ENCODE data around the gene PTPRF.

Gene PTPRF

DNA sequence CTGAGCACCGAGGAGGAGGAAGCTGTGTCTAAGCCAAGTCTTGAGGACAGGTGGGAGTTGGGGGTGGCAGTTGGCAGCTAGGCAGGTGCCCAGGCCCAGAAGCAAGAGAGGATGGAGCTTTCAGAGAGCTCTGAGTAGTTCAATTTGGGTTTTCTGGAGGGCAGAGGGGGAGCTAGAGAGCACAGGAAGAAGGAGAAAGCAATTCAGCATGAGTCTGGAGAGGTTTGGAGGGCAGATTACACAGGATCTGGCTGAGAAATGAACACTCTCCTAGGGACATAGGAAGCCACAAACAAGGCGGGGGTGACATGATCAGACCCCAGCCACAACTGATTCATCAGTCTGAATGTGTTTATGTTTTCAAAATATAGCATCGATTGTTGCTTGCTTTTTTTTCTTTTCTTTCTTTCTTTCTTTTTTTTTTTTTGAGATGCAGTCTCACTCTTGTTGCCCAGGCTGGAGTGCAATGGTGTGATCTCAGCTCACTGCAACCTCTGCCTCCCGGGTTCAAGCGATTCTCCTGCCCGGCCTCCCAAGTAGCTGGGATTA is 23.8 kb downstream of the PTPRF start:
- FAIRE-seq = no peak

DNA sequence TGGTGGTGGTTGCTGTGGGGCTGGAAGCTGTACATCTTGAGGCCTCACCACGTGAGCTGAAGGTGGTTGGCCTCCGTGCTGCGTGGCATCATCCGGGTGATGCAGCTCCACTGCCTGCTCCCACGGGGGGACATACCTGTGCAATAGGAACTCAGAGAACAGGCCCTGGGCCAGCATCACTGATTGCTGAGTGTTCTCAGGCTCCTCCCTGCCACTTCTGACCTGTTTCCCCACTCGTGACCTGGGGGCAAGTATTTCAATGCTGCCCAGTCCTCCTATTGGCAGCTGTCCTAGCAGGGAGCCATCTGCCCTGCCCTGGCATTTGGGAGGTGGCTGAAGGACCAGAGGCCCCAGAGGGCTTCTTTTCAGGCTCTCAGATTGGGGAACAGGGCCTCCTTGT is 26.1 kb downstream of the PTPRF start:
- FAIRE-seq = no peak

DNA sequence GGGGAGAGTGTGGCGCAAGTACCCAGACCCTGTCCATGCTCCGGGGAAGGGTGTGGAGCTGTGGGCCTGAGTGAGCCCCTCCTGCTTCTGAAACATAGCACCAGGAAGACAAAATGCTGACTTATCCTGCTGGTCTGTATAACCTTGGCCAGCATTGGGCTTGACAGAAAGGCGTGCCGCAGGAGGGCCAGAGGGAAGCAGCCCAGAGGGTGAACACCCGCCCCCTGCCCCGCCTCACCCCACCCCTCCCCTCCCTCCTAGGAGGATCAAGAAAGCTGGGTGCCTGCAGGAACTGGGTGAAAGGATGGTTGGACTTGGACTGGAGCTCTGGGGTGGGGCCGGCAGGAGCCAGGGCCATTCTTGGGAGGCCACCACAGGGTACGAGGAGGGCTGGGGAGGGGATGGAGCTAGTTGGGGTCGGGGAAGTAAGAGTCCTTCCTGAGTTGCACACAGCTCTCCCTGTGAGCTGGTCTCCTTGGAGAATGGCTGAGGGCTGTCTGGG is 27.1 kb downstream of the PTPRF start:
- FAIRE-seq = no peak

DNA sequence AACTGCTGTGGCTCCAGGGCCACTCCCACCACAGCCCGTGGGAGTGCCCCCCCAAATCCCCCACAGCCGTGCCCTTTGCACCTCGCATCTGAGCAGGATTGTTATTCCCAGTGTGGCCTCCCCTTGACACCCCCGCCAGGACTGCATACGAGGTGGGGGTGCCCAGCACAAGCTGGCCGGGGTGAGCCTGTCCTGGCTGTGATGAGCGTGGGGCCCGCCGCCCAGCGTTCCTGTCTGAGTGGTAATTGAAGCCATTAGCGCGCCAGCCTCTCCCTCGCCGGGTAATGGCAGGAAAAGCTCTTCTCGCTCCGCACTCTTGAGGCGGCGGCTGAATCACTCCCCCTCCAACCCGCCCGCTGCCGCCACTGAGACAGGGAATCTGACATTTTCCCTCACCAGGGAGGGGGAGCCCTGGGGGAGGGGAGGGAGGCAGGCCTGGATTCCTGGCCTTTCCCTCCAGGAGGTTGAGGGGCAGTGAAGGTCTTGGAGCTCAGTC is 27.7 kb downstream of the PTPRF start:
- FAIRE-seq = no peak

DNA sequence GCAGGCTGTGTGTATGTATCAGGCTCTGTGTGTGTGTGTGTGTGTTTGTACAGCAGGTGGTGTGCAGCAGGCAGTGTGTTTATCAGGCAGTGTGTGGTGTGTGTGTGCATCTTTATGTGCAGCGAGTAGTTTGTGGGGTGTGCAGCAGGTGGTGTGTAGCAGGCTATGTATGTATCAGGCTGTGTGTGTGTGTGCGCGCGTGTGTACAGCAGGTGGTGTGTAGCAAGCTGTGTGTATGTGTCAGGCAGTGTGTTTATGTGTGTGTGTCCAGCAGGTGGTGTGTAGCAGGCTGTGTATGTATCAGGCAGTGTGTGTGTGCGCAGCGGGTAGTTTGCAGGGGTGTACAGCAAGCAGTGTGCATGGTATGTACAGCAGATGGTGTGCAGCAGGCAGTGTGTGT is 29.0 kb downstream of the PTPRF start:
- no peak for FAIRE-seq

DNA sequence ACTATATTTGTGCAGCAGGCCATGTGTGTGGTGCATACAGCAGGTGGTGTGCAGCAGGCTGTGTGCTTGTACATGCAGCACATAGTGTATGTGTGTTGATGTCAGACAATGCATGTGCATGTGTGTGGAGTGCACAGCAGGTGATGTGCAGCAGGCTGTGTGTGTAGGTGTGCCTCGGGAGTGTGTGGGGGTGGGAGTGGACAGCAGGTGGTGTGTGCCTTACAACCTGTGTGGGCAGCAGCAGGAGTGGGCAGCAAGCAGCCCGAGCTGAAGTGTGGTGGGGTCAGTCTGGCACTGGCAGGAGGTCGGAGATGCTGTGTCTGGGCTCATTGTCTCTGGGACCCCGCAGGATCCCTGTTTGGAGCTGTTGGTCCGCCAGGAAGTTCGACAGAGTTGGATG is 29.6 kb downstream of the PTPRF start:
- no peak for FAIRE-seq

DNA sequence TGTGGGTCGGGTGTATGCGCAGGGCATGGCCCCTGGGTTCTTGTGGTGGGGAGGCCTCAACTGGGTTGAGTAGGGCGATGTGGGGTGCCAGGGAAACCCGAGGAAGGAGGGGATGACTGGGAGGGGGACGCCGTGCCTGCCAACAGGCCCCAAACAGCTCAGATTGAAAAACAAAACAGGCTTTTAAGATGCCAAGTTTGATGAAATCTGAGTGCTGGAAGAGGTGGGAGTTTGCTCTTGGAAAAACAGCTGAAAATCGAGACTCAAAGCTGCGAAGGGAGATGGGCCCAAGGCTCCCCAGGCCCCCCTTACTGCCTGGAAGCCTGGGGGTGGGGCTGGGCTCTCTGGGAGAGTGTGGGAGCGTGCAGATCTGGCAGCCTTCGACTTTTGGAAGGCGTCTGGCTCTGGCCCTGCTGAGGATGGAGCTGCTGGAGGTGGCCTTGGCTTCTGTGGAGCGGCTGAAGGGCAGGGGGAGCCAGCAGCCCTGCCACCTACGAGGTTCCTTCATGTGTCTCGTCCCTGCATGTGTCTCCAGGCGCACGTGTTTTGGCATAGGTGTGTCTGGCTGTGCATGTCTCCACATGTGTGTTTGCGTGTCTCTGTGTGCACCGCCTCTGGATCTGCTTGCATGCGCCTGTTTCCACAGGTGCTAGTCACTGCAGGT is 33.3 kb downstream of the PTPRF start:
- FAIRE-seq = no peak

DNA sequence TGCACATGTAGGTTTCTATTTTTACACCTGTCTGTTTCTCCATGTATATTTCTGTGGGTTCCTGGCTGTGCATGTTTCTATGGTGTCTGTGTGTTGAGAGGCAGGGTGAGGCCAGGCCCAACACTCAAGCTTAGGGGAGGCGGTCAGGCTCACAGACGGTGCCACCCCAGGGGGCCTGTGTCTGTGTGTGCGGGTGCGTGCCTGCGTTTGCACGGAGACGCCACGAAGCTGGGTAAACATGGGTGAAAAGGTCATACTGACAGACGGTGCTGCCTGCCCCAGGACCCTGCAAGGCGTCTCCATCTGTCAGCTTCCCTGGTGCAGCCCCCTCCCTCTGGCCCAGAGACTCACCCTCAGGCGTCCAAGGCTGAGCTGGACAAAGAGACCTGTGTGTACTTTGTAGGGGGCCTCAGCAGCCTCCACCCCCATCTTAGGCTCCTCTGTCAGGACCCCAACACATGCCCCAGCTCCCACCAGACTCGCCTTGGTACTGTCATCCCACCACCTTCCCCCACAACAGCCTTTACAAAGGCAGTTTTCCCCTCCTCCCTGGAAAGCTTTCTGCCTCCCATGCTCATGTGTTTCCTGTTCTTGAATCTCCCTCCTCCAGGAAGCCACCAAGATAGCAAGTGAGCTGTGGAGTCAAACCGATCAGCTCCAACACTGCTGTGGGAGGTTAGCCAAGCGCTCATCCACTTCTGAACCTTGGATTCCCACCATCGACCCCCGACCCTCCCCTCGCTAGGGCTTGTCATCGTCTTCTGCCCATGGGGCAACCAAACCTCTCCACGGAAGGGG is 34.1 kb downstream of the PTPRF start:
- no peak for FAIRE-seq

DNA sequence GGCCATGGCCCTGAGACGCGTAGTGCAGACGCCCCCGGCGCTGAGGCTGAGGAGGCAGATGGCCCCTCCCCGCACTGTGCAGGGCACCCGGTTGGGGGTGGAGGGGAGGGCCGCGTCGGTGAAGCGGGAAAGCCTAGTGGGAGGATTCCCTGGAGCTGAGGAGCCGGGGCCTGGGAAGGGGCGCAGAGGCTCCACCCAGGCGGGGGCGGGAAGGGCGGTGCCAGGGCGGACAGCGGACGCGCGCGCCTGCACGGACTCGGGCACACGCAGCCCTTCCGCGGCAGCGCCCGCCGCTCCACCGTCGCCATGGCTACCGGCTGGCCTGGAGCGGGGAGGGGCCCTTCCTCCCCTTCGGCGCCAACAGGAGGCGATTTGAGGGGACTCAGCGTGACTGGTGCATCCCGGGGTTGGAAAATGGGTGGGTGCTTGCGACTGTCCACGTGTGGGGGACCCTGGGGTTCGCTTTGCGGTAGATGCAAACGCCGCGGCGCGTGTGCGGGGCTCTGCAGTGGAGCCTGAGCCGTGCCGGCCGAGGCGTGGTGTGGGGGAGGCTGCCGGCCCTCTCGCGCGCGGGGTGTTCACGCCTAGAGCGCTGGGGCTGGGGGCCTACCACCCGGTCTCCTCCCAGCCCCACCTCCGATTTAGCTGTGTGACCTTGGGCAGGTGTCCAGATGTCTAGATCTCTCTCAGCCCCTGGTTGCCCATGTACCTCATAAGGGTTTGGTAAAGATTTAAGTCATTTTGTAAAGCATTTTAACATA is 35.1 kb downstream of the PTPRF start:
- FAIRE-seq = no peak

DNA sequence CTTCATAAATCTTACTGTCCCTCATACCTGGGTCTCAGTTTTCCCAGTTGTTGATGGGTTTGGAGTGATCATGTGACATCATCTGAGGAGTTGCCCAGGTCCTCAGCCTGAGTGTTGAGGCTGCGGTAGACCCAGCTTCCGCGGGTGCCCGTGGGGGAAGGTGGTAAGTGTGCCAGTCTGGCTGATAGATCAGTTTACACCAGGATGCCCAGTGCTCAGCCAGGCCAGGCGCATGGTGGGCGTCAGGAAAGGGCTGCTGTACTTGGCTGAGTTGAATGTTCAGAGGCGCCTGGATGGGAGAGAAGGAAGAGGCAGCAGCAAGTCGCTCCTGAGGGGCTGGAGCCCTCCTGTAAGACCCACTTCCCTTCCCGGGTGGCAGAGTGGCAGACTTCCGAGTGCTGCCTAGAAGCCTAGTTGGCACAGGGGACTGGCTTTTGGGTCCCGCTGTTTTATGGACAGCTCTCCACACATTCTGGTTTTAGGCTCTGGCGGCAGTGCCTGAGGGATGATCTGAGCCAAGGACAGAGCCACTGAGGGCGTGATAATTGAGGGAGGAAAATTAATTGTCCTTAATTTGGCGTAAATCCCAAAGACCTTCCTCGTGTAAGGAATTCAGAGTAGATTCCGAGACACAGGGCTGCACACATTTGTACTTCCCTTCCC is 35.8 kb downstream of the PTPRF start:
- no peak for FAIRE-seq

DNA sequence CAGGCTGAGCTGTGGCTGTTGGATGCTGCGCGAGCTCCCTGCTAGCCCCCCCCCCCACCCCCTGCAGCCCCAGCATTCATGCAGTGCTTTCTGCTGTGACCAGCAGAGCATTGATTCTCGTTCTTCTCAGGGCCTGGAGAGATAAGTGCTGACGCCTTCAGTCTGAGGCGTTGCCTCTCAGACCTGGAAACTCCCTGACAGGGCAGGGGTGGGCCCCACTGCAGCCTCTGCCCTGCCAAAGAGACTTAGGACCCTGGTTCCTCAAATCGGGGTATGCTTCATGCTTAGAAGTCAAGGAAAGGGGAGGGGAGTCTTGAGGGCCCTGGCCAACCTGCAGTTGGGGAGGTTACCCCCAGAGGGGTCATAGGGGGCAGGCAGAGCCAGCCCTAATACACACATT is 38.5 kb downstream of the PTPRF start:
- no peak for FAIRE-seq

DNA sequence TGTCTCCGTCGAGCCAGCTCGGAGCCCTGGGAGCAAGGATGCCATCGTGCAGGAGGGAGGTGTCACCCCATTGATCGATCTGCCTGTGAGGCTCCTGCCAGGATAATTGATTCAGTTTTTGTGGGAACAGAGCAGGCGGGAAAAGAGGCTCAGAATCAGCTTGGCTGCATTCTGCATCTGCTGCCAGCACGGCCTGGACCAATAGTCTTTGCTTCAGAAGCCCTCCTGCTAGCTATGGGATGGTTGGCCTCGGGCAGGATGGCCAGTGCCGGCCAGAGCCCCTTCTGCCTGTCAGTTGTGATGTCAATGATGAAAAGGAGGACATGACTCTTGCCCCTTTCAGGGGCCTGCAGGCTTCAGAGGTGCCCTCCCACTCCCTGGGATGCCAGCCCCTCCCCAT is 39.6 kb downstream of the PTPRF start:
- FAIRE-seq = no peak

DNA sequence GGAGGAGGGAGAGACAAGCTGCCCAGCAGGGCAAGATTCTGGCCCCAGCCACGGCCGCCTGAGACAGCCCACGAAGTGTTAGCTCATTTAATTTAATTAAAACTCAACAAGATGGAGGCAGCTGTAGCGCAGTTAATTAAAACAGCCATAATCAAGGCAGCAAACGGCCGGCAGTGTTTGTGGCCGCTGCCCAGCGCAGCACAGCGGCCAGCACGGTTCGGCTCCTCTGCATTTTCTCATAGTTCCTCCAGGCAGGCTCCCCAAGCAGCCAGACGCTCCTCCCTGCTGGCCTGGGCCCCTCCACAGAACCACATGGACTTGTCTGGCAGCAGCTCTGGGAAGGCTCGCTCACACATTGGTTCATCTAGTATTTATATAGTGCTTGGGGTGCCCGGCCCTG is 40.0 kb downstream of the PTPRF start:
- no peak for FAIRE-seq

DNA sequence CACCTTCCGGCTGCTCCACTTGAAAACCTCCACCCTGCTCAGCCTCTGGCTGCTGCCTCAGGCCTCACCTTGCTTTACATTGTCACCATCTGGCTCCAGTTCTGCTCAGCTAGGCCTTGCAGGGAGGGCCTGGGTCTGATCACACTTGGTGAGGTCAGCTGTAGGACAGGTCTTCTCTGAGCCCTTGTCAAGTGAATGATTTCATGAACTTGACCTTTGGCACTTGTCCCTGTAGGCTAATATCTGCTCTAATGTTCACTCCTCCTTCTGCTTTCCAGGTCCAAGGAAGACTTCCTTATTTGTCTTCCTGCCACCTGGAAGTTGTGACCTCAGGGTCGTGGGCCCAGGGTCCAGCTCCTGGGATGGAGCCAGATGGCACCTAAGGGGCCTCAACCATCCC is 41.4 kb downstream of the PTPRF start:
- no peak for FAIRE-seq

DNA sequence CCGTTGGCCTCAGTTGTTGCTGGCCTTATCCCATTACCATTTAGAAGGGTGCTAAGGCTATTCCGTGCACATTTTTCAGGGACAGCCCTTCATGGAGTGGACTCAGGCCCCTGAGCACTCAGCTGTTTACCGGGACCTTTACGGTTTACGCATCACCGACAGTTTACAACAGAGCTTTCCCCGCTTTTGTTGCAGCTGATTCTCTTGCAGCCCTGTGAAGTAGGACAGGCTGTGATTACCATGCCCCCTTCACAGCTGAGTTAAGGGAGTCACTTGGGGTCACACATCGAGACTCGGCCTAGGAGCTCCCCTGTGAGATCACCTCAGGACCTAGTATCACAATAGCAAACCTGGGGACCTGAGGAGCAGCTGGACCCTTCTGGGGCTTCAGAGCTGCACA is 41.9 kb downstream of the PTPRF start:
- no peak for FAIRE-seq

DNA sequence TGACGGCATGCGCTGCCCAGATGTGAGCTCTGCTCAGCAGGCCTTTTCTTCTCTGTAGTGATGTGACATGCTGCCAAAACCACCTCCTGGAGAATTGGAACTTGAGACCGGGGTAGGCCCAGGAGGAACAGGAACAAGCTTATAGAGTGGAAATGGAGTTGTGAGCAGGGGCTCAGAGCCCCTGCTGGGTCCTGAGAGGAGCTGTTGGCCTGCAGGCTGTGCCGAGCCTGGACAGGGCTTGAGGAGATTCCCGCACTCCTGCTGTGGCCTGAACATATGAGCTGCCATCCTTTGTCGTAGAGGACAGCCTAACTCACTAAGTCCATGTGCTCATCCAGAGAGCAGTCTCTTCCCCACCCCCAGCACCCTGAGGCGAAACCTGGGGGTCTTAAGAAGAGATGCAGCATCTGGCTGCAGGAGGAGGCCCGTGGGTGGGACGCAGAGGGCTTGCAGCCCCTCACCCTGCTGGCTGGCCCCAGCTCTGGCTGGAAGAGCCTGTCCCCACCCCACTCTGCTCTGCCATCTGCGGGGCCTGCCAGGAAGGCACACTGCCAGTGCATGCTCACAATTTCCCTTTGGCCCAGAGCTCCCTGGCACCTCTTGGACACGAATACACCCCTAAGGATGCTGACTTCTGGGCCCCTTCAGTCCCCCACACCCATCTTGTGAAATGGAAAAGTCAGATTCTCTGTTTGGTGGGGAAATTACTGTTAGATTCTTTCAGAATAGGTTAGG is 42.5 kb downstream of the PTPRF start:
- FAIRE-seq = no peak

DNA sequence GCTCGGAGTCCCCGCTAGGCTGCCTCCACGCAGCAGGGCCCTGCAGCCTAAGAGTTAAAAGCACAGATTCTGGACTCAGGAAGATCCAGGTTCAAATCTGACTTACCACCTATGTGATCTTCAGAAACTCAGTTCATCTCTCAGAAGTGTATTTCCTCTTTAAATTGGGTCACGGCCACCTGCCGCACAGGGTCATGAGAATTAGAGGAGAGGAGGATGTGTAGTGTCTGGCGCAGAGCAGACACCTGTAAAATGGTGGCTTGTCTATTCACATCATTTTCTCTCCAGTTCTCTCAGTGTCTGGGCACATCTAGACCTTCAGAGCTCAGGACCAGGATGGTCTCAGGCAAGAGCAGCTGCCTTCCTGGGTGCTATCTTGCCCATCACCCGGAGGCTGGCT is 45.8 kb downstream of the PTPRF start:
- FAIRE-seq = no peak

DNA sequence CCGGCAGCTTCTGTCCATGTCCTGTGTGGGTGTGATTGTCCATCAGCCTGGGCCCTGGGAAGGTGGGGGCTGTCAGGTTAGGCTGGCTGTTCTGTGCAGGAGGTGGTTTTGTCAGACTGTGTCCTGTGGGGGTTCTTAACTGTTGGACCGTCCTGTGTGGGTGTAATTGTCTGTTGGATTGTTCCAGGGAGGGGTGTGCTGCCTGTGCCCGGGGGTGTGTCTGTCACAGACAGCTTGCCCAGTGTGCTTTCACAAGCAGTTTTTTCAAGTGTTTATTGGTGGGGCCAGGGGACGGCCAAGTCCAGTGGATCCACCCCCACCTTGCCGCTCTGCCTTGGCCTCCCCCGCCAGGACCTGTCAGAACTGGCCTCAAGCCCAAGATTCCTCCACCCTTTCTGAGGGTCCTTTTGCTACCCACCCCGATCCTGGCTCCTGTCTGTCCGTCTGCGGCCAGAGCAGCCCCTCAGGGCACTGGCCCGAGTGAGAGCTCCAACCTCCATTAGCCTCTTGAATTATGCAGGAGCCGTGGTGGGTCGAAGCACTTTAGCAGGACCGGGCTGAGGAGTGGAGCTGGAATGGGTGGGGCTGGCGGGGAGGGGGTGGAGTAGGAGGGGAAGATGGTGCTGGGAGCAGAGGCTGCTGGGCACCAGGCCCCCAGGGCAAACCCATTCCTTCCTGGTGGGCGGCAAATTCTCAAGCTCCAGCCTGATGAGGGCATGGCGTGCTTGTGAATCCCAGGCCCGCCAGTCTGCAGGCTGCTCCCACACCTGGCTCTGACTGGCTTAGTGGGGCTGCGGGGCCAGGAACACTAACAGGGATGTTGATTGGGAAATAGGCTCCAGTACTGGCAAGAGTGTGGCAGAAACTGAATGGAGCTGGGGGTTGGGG is 47.2 kb downstream of the PTPRF start:
- FAIRE-seq = no peak

DNA sequence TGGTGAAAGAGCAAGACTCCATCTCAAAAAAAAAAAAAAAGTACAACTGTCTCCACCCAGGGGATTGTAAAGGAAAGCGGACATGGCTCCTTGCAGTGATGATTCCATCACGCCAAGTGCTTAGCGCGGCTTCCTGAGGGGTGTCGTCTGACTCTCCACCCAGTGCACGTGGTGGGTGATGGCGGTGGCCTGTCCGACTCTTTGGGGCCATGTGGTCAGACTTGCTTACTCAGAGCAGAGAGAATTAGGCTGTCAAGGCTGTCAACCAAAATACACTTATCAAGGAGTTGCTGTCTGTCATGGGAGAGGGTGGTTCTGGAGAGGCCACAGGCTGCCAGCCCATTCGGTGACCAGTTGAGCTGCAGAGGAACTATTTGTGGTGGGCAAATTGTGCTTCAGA is 49.4 kb downstream of the PTPRF start:
- FAIRE-seq = no peak

DNA sequence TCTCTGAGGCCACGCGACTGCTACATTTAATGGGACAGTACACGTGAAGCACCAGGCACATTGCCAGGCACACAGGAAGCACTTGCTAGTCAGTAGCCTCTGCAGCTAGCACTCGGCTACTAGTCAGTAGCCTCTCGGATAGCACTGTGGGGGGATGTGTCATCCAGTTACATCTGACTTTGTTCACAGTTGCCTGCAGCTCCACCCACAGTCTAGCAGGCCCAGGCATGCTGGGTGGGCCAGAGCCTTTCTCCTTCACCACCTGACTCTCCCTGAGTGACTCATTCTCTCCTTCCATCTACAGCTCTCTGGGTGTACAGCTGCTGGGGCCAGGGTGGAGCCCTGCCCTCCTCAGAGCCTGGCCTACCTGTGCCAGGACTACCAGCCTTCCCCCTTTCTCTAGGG is 51.5 kb downstream of the PTPRF start:
- no peak for FAIRE-seq

DNA sequence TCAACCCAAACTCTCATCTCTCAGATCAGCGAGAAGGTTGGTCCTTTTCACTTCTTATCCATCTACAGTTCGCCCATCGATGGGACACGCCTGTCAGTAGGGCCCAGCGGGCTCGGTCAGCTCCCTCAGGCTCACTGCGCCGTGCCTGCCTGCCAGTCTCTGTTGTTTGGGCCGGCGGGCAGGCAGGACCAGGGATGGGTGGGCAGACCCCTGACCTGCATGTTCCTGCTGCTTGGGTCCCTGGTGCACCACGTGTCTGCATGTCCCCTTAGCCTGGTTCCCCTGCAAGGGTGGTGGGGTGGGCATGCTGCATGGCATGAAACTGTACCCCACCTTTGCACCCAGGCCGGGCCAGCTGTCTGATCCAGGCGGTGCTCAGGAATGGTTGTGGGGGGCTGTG is 52.4 kb downstream of the PTPRF start:
- FAIRE-seq = no peak
